HG03378 (cell line): ENCODE measurements around the gene PHF21B.

ENCODE experiments used
- ATAC-seq: cut with Tn5 transposase; IDR thresholded peaks from one replicate; pipeline ENCODE4 v1.9.1; 2021; ENCODE audit warnings: mild to moderate bottlenecking, moderate library complexity; ENCODE audit not compliant: unreplicated experiment

PHF21B gene

GRCh38 chr22:44848791-44849420 is 160.9 kb downstream of the PHF21B start:
- ATAC-seq, result no peak

- ATAC-seq, result no peak
Measured at GRCh38 chr22:44848296-44848741, 161.5 kb downstream of the PHF21B start.

- ATAC-seq, result no peak
Measured at GRCh38 chr22:44847892-44848291, 161.9 kb downstream of the PHF21B start.

GRCh38 chr22:44847380-44847779 is 162.4 kb downstream of the PHF21B start:
- no peak for ATAC-seq

- ATAC-seq, result no peak
Measured at GRCh38 chr22:44846726-44847275, 163.0 kb downstream of the PHF21B start.

- no peak for ATAC-seq
Measured at GRCh38 chr22:44845796-44846720, 163.7 kb downstream of the PHF21B start.

GRCh38 chr22:44845191-44845590 is 164.6 kb downstream of the PHF21B start:
- no peak for ATAC-seq

- no peak for ATAC-seq
Measured at GRCh38 chr22:44842417-44842816, 167.4 kb downstream of the PHF21B start.

GRCh38 chr22:44840611-44841322 is 169.0 kb downstream of the PHF21B start:
- no peak for ATAC-seq

GRCh38 chr22:44839721-44840120 is 170.1 kb downstream of the PHF21B start:
- no peak for ATAC-seq

- no peak for ATAC-seq
Measured at GRCh38 chr22:44839061-44839460, 170.7 kb downstream of the PHF21B start.

- no peak for ATAC-seq
Measured at GRCh38 chr22:44838316-44839016, 171.3 kb downstream of the PHF21B start.

GRCh38 chr22:44837481-44837880 is 172.3 kb downstream of the PHF21B start:
- ATAC-seq, result no peak

- ATAC-seq, result no peak
Measured at GRCh38 chr22:44834065-44834464, 175.7 kb downstream of the PHF21B start.

GRCh38 chr22:44831885-44832284 is 177.9 kb downstream of the PHF21B start:
- ATAC-seq, result no peak
